Measurements from ENCODE around the gene SPEM1. TPM values are rescaled to one million over a fixed set of nuclear protein-coding genes. Genes with fewer than 3 reads are reported as not detected.

SPEM1 gene
- polyA plus RNA-seq, 1 donor = not detected

- DNase-seq = no peak
Measured at GRCh38 chr17:7398612-7399011, 21.5 kb upstream of the SPEM1 start.

DNA sequence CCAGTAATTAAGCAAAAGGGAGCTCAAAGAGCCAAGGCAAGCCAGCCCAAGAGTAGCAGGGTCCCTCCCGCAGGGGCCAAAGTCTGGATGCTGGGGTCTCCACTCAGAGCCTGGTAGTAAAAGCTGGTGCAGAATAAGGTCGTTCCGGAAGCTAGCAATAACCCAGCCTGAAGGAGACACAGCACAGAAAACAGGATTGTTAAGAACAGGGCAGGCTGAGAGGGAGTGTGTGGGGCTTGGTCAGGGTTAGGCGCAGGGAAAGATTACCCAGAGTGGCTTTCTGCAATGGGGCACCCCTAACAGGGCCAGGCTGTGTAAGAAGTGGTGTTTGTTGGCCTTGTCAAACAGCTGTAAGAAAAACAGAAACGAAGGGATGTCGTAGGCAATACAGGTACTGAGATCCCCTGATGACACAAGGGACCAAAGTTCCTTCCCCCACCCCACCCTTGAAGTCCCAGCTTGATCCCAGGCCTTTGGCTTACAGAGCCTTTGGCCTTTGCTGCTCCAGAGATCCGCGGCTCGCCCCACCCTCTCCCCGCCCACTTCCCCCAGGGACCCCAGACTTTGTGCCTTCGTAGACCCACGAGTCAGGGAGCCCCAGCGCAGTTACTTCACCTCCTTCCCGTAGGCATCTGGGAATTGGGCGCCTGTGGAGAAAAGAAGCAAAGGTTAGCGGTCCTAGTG is 16.9 kb upstream of the SPEM1 start:
- no peak for DNase-seq

DNA sequence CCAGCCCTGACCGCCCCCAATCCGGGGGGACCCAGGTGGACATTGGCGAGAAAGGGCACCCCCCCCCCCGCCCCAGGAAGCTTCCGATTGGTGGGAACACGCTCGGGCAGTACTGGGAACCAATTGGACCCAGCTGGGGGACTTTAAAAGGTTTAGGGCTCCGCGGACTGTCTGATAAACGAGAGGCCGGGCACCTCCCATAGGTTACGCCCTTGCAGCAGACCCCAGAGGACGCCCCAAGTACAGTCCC is 16.5 kb upstream of the SPEM1 start:
- DNase-seq = no peak

GRCh38 chr17:7403977-7404736 is 16.0 kb upstream of the SPEM1 start, which contains the start of gene TMEM256:
TSS of gene TMEM256 (minus strand) at chr17:7404097. CDS start at chr17:7404084, 13 bp downstream.
- DNase-seq = peak; percentile 99

DNA sequence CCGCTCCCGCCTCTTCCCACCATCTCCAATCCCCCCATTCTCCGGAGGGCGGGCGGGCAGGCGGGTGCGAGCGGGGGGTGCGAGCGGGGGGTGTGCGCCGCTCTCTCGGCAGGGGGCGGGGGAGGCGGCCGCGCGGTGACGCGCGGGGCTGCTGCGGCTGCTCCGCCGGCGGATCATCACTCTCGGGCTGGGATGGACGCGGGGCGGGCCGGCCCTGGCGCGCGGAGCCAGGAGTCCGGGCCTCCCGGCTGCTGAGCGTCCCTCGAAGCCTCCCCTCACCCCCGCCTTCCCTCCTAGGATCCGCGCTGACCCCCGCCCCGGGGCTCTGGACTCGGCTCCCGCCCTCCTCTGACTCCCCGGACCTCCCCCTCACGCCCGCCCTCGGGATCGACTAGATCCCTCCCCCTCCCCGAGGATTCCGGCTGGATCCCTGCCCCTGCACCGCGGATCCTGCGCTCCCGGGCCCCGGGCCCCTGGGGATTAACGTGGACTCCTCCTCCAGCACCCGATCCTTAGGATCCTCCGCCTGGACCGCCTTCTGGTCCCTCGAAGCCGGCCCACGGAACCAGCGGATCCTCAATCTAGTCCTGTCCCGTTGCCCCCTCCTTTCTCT is 15.3 kb upstream of the SPEM1 start:
- no peak for DNase-seq

DNA sequence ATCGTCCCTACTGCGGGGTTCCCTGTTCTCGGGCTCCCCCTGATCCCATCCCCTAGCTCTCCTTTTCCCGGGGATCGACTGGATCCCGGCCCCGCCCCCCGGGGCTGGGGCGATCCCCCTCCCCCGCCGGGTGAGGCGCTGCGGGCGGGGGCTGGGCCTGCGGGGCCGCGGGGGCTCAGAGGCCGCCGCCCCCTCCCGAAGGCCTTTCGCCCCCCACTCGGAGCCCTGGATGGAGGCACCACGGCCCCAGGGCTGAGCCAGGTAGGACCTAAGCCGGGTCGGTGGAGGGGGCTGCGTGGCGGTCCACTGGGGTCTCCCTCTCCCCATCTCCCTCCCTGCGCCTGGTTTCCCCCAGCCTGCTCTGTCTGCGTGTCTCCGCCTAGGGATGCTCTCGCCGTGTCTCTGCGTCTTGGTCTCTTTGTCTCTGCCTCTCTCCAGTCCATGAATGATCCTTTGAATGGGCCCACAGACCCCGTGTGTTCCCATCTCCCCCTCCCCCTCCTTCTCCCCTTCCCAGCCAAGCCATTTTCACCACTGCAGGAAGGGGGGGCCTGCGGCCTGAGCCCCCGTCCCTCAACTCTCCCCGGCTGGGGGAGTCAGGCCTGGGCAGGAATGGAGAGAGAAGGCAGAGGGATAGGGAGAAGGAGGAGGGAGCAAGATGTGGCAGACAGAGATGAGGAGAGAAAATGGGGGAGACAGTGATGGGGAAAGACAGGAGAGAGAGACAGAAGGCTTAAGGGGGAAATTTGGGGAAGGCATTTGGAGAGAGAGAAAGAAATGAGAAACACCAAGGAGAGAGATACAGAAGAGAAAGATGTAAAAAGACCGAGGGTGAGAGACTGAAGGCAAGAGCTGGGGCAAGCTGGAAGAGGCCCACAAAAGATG is 14.5 kb upstream of the SPEM1 start:
- DNase-seq = no peak

DNA sequence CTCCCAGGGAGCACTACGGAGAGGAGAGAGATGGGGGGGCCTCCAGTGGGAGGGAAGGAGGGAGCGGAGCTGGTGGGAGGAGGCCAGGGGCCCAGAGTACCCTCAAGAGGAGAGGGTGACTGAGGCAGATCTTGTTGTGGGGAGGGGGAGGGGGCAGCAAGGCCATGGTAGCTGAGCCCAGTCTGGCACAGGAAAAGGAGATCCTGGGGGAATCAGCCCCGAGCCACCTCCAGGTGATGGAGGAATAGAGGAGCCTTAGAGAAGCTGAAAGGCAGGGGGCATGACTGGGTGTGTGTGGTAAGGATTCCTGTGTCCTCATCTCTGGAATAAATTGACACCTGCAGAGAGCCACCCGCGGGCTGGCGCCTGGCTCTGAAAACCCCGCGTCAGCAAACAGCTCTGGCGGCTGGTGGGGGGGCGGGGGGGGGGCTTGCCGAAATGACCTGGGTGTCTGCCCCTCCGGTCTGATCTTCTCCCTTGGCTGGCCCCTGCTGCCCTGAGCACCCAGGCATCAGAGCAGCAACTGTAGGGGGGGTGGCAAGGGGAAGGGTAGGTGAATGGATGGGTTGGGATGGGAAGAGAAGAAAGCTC is 13.8 kb upstream of the SPEM1 start:
- no peak for DNase-seq

DNA sequence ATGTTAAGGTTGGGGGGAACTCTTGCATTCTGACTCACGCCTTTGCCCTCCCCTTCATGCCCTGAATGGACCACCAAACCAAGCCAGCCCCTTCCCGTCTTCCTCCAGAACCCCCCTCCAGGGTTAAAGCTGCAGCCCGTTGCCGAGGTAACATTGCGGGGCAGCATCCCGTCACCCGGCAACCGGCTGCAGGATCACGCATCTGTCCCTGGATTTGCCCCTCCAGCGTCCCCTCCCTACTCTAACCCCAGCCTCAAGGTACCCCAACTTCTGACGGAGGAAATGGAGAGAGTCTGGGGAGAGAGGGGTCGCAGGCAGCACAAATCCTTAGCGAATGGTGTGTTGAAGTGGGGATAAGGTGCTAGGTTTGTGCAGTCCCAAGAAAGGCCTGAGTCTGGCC is 13.0 kb upstream of the SPEM1 start:
- no peak for DNase-seq

DNA sequence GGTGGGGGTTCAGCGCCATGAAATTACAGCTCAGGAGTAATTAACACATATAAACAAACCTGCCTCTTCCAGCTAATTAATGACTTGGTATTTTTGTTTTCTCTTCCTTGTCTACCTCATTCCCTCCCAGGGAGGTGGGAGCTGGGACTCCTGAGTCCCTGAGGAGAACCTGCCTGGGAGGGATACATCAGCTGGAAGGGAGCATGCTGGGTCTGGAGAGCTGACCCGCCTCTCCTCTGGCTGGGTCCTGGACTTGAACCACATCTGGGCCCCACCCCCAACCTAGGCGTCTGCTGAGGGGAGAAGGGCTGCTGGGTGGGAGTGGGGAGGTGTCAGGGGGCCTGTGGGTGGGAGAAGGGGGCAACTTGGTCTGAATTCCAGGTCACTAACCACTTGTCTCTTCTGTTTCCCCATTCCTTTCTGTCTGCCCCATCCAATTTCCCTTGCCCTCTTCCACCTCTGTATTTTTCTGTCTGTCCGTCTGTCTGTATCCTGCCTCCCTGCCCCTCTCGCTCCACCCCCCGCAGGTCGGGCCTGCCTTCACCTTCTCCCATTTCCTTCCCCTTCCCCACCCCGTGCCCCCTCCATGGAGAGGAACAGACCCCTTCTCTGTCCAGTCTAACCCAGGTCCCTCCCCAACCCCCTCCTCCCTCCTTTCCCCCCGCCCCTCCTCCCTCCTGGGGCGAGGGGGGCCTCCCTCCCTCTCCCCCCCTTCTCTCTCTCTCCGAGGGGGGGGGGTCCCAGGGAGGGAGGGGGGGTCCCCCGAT is 12.5 kb upstream of the SPEM1 start, which contains the start of gene NLGN2:
Gene NLGN2 (plus strand): TSS at position 361 of the 767 bp plus-strand sequence. CDS start 411 bp downstream, outside the sequence.
- DNase-seq = no peak

DNA sequence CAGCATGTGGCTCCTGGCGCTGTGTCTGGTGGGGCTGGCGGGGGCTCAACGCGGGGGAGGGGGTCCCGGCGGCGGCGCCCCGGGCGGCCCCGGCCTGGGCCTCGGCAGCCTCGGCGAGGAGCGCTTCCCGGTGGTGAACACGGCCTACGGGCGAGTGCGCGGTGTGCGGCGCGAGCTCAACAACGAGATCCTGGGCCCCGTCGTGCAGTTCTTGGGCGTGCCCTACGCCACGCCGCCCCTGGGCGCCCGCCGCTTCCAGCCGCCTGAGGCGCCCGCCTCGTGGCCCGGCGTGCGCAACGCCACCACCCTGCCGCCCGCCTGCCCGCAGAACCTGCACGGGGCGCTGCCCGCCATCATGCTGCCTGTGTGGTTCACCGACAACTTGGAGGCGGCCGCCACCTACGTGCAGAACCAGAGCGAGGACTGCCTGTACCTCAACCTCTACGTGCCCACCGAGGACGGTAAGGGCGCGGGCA is 11.8 kb upstream of the SPEM1 start:
- DNase-seq = no peak

DNA sequence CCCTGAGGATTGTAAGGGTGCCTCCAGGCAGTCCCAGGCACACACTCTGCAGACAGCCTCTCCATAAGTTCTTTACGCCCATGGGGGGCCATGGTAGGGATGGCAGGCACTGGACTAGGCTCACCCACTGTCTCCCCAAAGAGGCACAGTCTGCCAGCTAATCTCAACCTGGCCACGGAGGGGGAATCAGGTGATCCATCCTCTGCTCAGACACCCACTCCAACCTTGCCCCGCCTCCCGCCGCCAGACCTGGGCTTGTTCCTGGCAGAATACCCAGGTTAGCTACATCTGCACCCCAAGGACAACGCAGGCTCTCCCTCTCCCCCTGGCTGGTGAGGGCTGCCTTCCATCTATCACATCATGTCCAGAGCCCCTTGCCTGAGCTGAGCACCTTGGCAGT is 11.3 kb upstream of the SPEM1 start:
- DNase-seq = no peak

- DNase-seq = no peak
Measured at GRCh38 chr17:7409716-7410115, 10.4 kb upstream of the SPEM1 start.

- no peak for DNase-seq
Measured at GRCh38 chr17:7410634-7411426, 9.3 kb upstream of the SPEM1 start.

GRCh38 chr17:7411427-7411750 is 8.7 kb upstream of the SPEM1 start:
- DNase-seq = no peak

DNA sequence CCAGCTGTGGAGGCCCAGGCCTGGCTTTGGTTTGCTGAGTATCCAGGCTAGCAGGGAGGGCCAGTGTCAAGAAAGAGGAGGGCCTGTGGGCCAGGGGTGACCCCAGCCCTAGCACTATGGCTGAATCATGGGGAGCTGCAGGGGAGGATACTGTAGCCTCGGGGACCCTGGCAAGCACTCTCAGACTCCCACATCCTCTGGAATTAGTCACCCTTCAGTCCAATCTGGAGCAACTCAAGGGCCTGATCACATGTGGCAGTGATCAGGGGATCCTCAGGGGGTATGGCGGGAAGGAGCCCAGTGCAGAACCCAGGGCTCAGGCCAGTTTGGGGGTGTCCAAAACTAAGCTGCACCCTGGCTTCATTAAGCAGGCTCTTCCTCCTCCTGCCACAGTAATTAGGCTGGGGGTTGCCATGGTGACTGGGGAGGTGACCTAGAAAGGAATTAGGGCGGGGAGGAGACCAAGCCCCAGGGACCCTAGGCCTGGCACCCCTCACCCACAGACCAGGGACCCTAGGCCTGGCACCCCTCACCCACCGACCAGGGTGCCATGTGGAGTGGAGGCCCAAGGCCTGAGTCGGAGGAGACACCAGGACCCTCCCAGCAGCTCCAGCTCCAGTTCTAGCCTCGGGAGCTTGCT is 6.7 kb upstream of the SPEM1 start:
- DNase-seq = no peak

GRCh38 chr17:7414837-7415236 is 5.3 kb upstream of the SPEM1 start:
- DNase-seq = no peak

DNA sequence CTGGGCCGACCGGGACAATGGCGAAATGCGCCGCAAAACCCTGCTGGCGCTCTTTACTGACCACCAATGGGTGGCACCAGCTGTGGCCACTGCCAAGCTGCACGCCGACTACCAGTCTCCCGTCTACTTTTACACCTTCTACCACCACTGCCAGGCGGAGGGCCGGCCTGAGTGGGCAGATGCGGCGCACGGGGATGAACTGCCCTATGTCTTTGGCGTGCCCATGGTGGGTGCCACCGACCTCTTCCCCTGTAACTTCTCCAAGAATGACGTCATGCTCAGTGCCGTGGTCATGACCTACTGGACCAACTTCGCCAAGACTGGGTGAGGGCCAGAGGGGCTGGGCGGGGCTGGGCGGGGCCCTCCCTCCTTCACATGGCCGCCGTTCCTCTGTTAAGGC is 4.3 kb upstream of the SPEM1 start:
- DNase-seq = no peak

DNA sequence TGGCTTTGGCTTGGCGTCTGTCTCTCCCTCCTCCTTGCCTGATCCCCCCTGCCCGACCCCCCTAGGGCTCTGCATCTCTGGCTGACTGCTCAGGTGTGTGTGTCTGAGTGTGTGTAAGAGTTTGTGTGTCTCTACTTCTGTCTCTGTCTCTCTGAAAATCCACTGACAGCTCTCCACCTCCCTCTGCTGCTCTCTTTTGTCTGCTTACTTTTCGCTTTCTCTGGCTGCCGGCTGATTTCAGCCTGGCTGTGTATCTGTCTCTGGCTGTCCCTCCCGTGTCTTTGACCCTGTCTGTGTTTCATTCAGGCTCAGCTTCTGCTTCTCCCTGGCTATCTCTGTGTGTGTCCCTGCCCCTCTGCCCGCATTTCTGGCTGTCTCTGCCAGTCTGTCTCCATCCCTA is 3.8 kb upstream of the SPEM1 start:
- DNase-seq = no peak

GRCh38 chr17:7417056-7417655 is 3.0 kb upstream of the SPEM1 start:
- no peak for DNase-seq

Data from left kidney (tissue), 2 donors.